ENCODE data around the gene TC2N. TPM values are rescaled to one million over a fixed set of nuclear protein-coding genes. Genes with fewer than 3 reads are reported as not detected.

The TC2N gene
- total RNA-seq, 1 experiment from 2014 or later = 30.6 TPM

- H3K27me3 ChIP-seq (replicated peaks; ENCODE audit: control insufficient read depth, insufficient read depth, low read length) = no peaks in the 10 kb centered on the region
- no peak overlapping the region for H3K4me3 Mint-ChIP-seq (ENCODE audit: unreplicated experiment)
- no peaks in the 10 kb centered on the region for H3K27me3 Mint-ChIP-seq (ENCODE audit: insufficient read depth, unreplicated experiment)
- ChIA-PET CTCF (interaction anchor here (1.5 kb wide), 1 partner anchor 50 kb away, joined by 6 read pairs; no protein-coding TSS in a partner anchor), POLR2A (no interaction called here)
- H3K4me1 ChIP-seq = no peaks in the 10 kb centered on the region
- no peaks in the 10 kb centered on the region for H3K4me1 Mint-ChIP-seq (ENCODE audit: low read depth, unreplicated experiment)
- H3K27ac Mint-ChIP-seq (ENCODE audit: unreplicated experiment) = no peak overlapping the region
- H3K4me3 ChIP-seq (ENCODE audit: low read depth, low read length) = no peak overlapping the region
- no peak for DNase-seq
- no peaks in the 10 kb centered on the region for H3K9me3 ChIP-seq
- intact Hi-C loops (cut with micrococcal nuclease; ENCODE audit: unreplicated experiment) = no loop called here
- no peaks in the 10 kb centered on the region for H3K36me3 Mint-ChIP-seq (ENCODE audit: insufficient read depth, unreplicated experiment)
- H3K36me3 ChIP-seq (ENCODE audit: control insufficient read depth, insufficient read depth, low read length) = no peaks in the 10 kb centered on the region
- TF ChIP-seq CTCF (IDR thresholded peaks at IDR 0.05; ENCODE audit: insufficient read depth in 1 of 2, low read depth in 1 of 2, low read length in 1 of 2, severe bottlenecking in 1 of 2, unreplicated experiment in 1 of 2) = no peak
- BruUV-seq (replicated peaks) = no TSS peak
- no peaks in the 10 kb centered on the region for H3K9me3 Mint-ChIP-seq (ENCODE audit: unreplicated experiment)
Measured at GRCh38 chr14:91861091-91861490, 6.2 kb downstream of the TC2N start.

GRCh38 chr14:91860238-91860637 is 7.1 kb downstream of the TC2N start:
- DNase-seq = no peak
- no TSS peak for BruUV-seq (replicated peaks)
- Histone ChIP-seq H3K4me3 (ENCODE audit: low read depth, low read length) (no peak overlapping the region), H3K9me3 (no peaks in the 10 kb centered on the region), H3K36me3 (ENCODE audit: control insufficient read depth, insufficient read depth, low read length) (no peaks in the 10 kb centered on the region), H3K4me1 (no peaks in the 10 kb centered on the region), H3K27me3 (replicated peaks; ENCODE audit: control insufficient read depth, insufficient read depth, low read length) (no peaks in the 10 kb centered on the region)
- intact Hi-C loops (cut with micrococcal nuclease; ENCODE audit: unreplicated experiment) = no loop called here
- H3K27me3 Mint-ChIP-seq (ENCODE audit: insufficient read depth, unreplicated experiment) = no peaks in the 10 kb centered on the region
- H3K4me1 Mint-ChIP-seq (ENCODE audit: low read depth, unreplicated experiment) = no peaks in the 10 kb centered on the region
- H3K9me3 Mint-ChIP-seq (ENCODE audit: unreplicated experiment) = no peaks in the 10 kb centered on the region
- no peak overlapping the region for H3K4me3 Mint-ChIP-seq (ENCODE audit: unreplicated experiment)
- H3K36me3 Mint-ChIP-seq (ENCODE audit: insufficient read depth, unreplicated experiment) = no peaks in the 10 kb centered on the region
- no peak for TF ChIP-seq CTCF (IDR thresholded peaks at IDR 0.05; ENCODE audit: insufficient read depth in 1 of 2, low read depth in 1 of 2, low read length in 1 of 2, severe bottlenecking in 1 of 2, unreplicated experiment in 1 of 2)
- POLR2A ChIA-PET = interaction anchor here (0.6 kb wide), 1 partner anchor 262 kb away, joined by 7 read pairs; the partner anchor contains the start of gene CPSF2
- CTCF ChIA-PET = interaction anchor here (0.7 to 1.5 kb wide), 2 partner anchors 51 to 210 kb away, joined by 5 to 6 read pairs; no protein-coding TSS in a partner anchor
- H3K27ac Mint-ChIP-seq (ENCODE audit: unreplicated experiment) = no peak overlapping the region

GRCh38 chr14:91858536-91859275 is 8.6 kb downstream of the TC2N start:
- POLR2A ChIA-PET = no interaction called here
- no peak overlapping the region for H3K4me3 ChIP-seq (ENCODE audit: low read depth, low read length)
- Mint-ChIP-seq H3K36me3 (ENCODE audit: insufficient read depth, unreplicated experiment) (no peaks in the 10 kb centered on the region), H3K4me1 (ENCODE audit: low read depth, unreplicated experiment) (no peaks in the 10 kb centered on the region), H3K27me3 (ENCODE audit: insufficient read depth, unreplicated experiment) (no peaks in the 10 kb centered on the region), H3K9me3 (ENCODE audit: unreplicated experiment) (no peaks in the 10 kb centered on the region), H3K4me3 (ENCODE audit: unreplicated experiment) (no peak overlapping the region), H3K27ac (ENCODE audit: unreplicated experiment) (no peak overlapping the region)
- intact Hi-C loops (cut with micrococcal nuclease; ENCODE audit: unreplicated experiment) = loop anchor here (1.0 to 5.0 kb wide), 2 partner anchors 34 to 53 kb away; no protein-coding TSS in a partner anchor
- H3K36me3 ChIP-seq (ENCODE audit: control insufficient read depth, insufficient read depth, low read length) = no peaks in the 10 kb centered on the region
- peak in 1 of 2 experiments; percentile 23 for TF ChIP-seq CTCF (IDR thresholded peaks at IDR 0.05; ENCODE audit: insufficient read depth in 1 of 2, low read depth in 1 of 2, low read length in 1 of 2, severe bottlenecking in 1 of 2, unreplicated experiment in 1 of 2)
- CTCF ChIA-PET = interaction anchor here (0.7 to 1.7 kb wide), 9 partner anchors 11 to 209 kb away, joined by 3 to 18 read pairs (median 3); no protein-coding TSS in a partner anchor
- H3K27me3 ChIP-seq (replicated peaks; ENCODE audit: control insufficient read depth, insufficient read depth, low read length) = no peaks in the 10 kb centered on the region
- no peaks in the 10 kb centered on the region for H3K9me3 ChIP-seq
- BruUV-seq (replicated peaks) = no TSS peak
- no peaks in the 10 kb centered on the region for H3K4me1 ChIP-seq
- DNase-seq = peak in 1 of 2 experiments; percentile 34

Data from Caco-2 (cell line).